K562 (cell line): ENCODE data around the gene ISYNA1. TPM values are rescaled to one million over a fixed set of nuclear protein-coding genes. Genes with fewer than 3 reads are reported as not detected.
A peak's percentile ranks its signal among the peaks of the same experiment; 100 is the strongest.

Experiments used
- BACH1 ChIP-seq: fragments of 200-800 bp; sonication (Bioruptor generic); IDR thresholded peaks from 2 replicates; pipeline ENCODE4 v1.6.1; 2016; ENCODE audit warnings: missing genetic modification characterization, missing compliant biosample characterization
- BCOR ChIP-seq: fragments of 450-650 bp; IDR thresholded peaks from 2 replicates; pipeline ENCODE4 v1.6.1; 2016
- ELF2 ChIP-seq: fragments of 250-450 bp; sonication (Bioruptor Pico); IDR thresholded peaks from 2 replicates; pipeline ENCODE4 v1.5.0; 2021; ENCODE audit warnings: mild to moderate bottlenecking
- ELK3 ChIP-seq: fragments of 450-650 bp; formaldehyde crosslinking; IDR thresholded peaks from 2 replicates; pipeline ENCODE4 v1.4.0; 2020; ENCODE audit warnings: mild to moderate bottlenecking
- FOS ChIP-seq: IDR thresholded peaks from 3 replicates; pipeline ENCODE4 v1.6.1; 2011; ENCODE audit not compliant: insufficient read length; ENCODE audit errors: extremely low read depth
- FOXA3 ChIP-seq, 2 experiments: fragments of 450-650 bp in 1 of 2; sonication (generic) in 1 of 2; formaldehyde crosslinking; IDR thresholded peaks in 1 of 2; conservative IDR thresholded peaks in 1 of 2; 2 replicates each; pipeline versions ENCODE4 v1.4.0 to v1.8.0; 2020 to 2022; ENCODE audit warnings: mild to moderate bottlenecking in 2 of 2, missing genetic modification reagents in 1 of 2
- GABPA ChIP-seq: fragments of 200-800 bp; sonication (Bioruptor generic); conservative IDR thresholded peaks from 2 replicates; pipeline ENCODE4 v1.6.1; 2016; ENCODE audit warnings: low read depth, missing genetic modification characterization, missing compliant biosample characterization
- HDAC6 ChIP-seq: IDR thresholded peaks from 2 replicates; pipeline ENCODE4 v1.6.1; 2012; ENCODE audit warnings: low read depth, mild to moderate bottlenecking, control low read depth, inconsistent platforms, low read length, moderate library complexity
- KLF16 ChIP-seq: IDR thresholded peaks from 2 replicates; pipeline ENCODE4 v1.6.1; 2016; ENCODE audit warnings: antibody characterized with exemption
- NBN ChIP-seq: fragments of 450-650 bp; IDR thresholded peaks from 2 replicates; pipeline ENCODE4 v1.6.1; 2016; ENCODE audit warnings: low read depth, mild to moderate bottlenecking
- NFE2L1 ChIP-seq: fragments of 450-650 bp; IDR thresholded peaks from 2 replicates; pipeline ENCODE4 v1.6.1; 2016; ENCODE audit warnings: missing genetic modification characterization, low read depth, mild to moderate bottlenecking, missing compliant biosample characterization, moderate library complexity, borderline replicate concordance
- NR1H2 ChIP-seq: sonication (generic); formaldehyde crosslinking; IDR thresholded peaks from 2 replicates; pipeline ENCODE4 v1.4.0; 2020; ENCODE audit warnings: mild to moderate bottlenecking, missing genetic modification reagents
- PCBP2 ChIP-seq: fragments of 200-400 bp; formaldehyde crosslinking; IDR thresholded peaks from 2 replicates; pipeline ENCODE4 v1.6.1; 2018; ENCODE audit warnings: low read length, low read depth, mild to moderate bottlenecking, moderate library complexity; ENCODE audit not compliant: poor library complexity, severe bottlenecking
- RCOR1 ChIP-seq, 2 experiments: IDR thresholded peaks; 2 replicates each; pipeline ENCODE4 v1.6.1; 2012; ENCODE audit warnings: low read depth in 2 of 2, low read length in 2 of 2, borderline replicate concordance in 1 of 2, improper control_type of control experiment in 1 of 2
- SAFB2 ChIP-seq: fragments of 200-400 bp; formaldehyde crosslinking; IDR thresholded peaks from 2 replicates; pipeline ENCODE4 v1.6.1; 2018; ENCODE audit warnings: borderline replicate concordance, low read length, low read depth, moderate library complexity; ENCODE audit not compliant: severe bottlenecking
- TAF1 ChIP-seq: IDR thresholded peaks from 2 replicates; pipeline ENCODE4 v1.6.1; 2011; ENCODE audit warnings: mild to moderate bottlenecking, low read length, moderate library complexity; ENCODE audit not compliant: insufficient read depth, control insufficient read depth, severe bottlenecking; ENCODE audit errors: extremely low read depth
- ZBTB33 ChIP-seq: sonication (generic); formaldehyde crosslinking; IDR thresholded peaks from 2 replicates; pipeline ENCODE4 v1.8.1; 2023; ENCODE audit warnings: mild to moderate bottlenecking, missing genetic modification reagents
- ZBTB7A ChIP-seq: IDR thresholded peaks from 2 replicates; pipeline ENCODE4 v1.6.1; 2011; ENCODE audit warnings: low read depth, mild to moderate bottlenecking, low read length, moderate library complexity, borderline replicate concordance; ENCODE audit not compliant: control insufficient read depth
- ZNF217 ChIP-seq: sonication (generic); formaldehyde crosslinking; IDR thresholded peaks from 2 replicates; pipeline ENCODE4 v1.8.0; 2022; ENCODE audit warnings: mild to moderate bottlenecking, missing genetic modification reagents
- ZNF778 ChIP-seq: fragments of 450-650 bp; formaldehyde crosslinking; IDR thresholded peaks from 2 replicates; pipeline ENCODE4 v1.4.0; 2020; ENCODE audit warnings: mild to moderate bottlenecking, moderate library complexity
- polyA plus RNA-seq, 8 experiments: library from polyadenylated mRNA; depleted of rRNA in 4 of 8; stranded (reverse) in 5 of 8; unstranded in 3 of 8; fragments of >200 nt; fragmentation: Nextera tagmentation in 2 of 8; fragmentation: Illumina TruSeq in 1 of 8; extraction: Ambion mirVana in 2 of 8; extraction: Trizol in 1 of 8; gene quantifications; 2 replicates each; pipeline versions ENCODE4 v1.2.1 to v1.2.3, GENCODE V29; 2011 to 2014; ENCODE audit warnings: inconsistent platforms in 1 of 8, missing spikeins in 1 of 8
- total RNA-seq, 7 experiments: library from RNA; depleted of rRNA in 6 of 7; stranded (reverse); fragments of >200 nt in 6 of 7; fragmentation: Illumina TruSeq in 2 of 7; extraction: Trizol in 2 of 7; gene quantifications; 2 replicates each; pipeline versions ENCODE4 v1.2.1 to v1.2.3, GENCODE V29; 2011 to 2021; ENCODE audit warnings: low replicate concordance in 1 of 7
- TF ChIP-seq, protein P1 (sequence below): sonication (generic); formaldehyde crosslinking; IDR thresholded peaks from 2 replicates; pipeline ENCODE4 v1.8.0; 2022; ENCODE audit warnings: mild to moderate bottlenecking, missing genetic modification reagents, borderline replicate concordance
- TF ChIP-seq, protein P2 (sequence below): fragments of 450-650 bp; IDR thresholded peaks from 2 replicates; pipeline ENCODE4 v1.6.1; 2016; ENCODE audit warnings: missing biosample characterization, missing genetic modification characterization

The ISYNA1 gene
- total and polyA plus RNA-seq, 9 of the 15 experiments (the other 6 are each of a cell fraction or from before 2014, with no cell fraction given) = 21.8 to 460 (median 93.2) TPM

- TF ChIP-seq PCBP2 (no peak), GABPA (tag) (0 out of 2 replicates have a peak, but pooled peaks have one; percentile 6), ZNF778 (CRISPR knock-in tag) (no peak), ELK3 (CRISPR knock-in tag) (no peak), FOS (no peak), NBN (no peak), BACH1 (tag) (no peak), ZBTB33 (CRISPR knock-in tag) (peak; percentile 24), NFE2L1 (no peak), TAF1 (peak; percentile 31), FOXA3 (CRISPR knock-in tag; conservative IDR thresholded peaks at IDR 0.05 in 1 of 2, IDR thresholded peaks at IDR 0.05 in 1 of 2) (no peak), RCOR1 (IDR thresholded peaks at IDR 0.05; ENCODE audit: borderline replicate concordance in 1 of 2, low read depth in 2 of 2, low read length in 2 of 2) (no peak), HDAC6 (no peak), SAFB2 (no peak), ZBTB7A (peak; percentile 86), BCOR (no peak), NR1H2 (CRISPR knock-in tag) (no peak), ZNF217 (CRISPR knock-in tag) (no peak), ELF2 (no peak), KLF16 (no peak)
- TF ChIP-seq, protein P1, sequence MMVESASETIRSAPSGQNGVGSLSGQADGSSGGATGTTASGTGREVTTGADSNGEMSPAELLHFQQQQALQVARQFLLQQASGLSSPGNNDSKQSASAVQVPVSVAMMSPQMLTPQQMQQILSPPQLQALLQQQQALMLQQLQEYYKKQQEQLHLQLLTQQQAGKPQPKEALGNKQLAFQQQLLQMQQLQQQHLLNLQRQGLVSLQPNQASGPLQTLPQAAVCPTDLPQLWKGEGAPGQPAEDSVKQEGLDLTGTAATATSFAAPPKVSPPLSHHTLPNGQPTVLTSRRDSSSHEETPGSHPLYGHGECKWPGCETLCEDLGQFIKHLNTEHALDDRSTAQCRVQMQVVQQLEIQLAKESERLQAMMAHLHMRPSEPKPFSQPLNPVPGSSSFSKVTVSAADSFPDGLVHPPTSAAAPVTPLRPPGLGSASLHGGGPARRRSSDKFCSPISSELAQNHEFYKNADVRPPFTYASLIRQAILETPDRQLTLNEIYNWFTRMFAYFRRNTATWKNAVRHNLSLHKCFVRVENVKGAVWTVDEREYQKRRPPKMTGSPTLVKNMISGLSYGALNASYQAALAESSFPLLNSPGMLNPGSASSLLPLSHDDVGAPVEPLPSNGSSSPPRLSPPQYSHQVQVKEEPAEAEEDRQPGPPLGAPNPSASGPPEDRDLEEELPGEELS (CRISPR knock-in tag) = 0 out of 2 replicates have a peak, but pooled peaks have one; percentile 68
- TF ChIP-seq, protein P2, sequence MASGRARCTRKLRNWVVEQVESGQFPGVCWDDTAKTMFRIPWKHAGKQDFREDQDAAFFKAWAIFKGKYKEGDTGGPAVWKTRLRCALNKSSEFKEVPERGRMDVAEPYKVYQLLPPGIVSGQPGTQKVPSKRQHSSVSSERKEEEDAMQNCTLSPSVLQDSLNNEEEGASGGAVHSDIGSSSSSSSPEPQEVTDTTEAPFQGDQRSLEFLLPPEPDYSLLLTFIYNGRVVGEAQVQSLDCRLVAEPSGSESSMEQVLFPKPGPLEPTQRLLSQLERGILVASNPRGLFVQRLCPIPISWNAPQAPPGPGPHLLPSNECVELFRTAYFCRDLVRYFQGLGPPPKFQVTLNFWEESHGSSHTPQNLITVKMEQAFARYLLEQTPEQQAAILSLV (tag) = no peak
Observed at GRCh38 chr19:18433015-18433691, 4.8 kb downstream of the ISYNA1 start (continued).
